Liver (tissue), 9 donors: Measurements from ENCODE around the gene NPAS2. TPM values are rescaled to one million over a fixed set of nuclear protein-coding genes. Genes with fewer than 3 reads are reported as not detected.

Source experiments
- DNase-seq: peaks from one replicate; pipeline ENCODE4 v3.0.0-alpha.2; 2017; ENCODE audit warnings: low spot score
- H3K27ac ChIP-seq, 2 donors: one replicate each; pipeline ENCODE4 v1.7.0; 2013; ENCODE audit warnings: inconsistent platforms in 2 of 2, low read length in 2 of 2, control low read depth in 1 of 2, low read depth in 1 of 2, mild to moderate bottlenecking in 1 of 2
- H3K27me3 ChIP-seq, 4 donors: one replicate each; pipeline versions ENCODE4 v1.6.1 to v1.7.0; 2013; ENCODE audit warnings: low read length in 3 of 4, inconsistent platforms in 1 of 4, mild to moderate bottlenecking in 1 of 4, moderate library complexity in 1 of 4; ENCODE audit not compliant: control insufficient read depth in 4 of 4, insufficient read depth in 4 of 4
- H3K36me3 ChIP-seq, 4 donors: one replicate each; pipeline versions ENCODE4 v1.6.1 to v1.7.0; 2013; ENCODE audit warnings: low read length in 3 of 4, mild to moderate bottlenecking in 3 of 4, low read depth in 1 of 4, moderate library complexity in 1 of 4; ENCODE audit not compliant: control insufficient read depth in 4 of 4, insufficient read depth in 3 of 4
- H3K4me1 ChIP-seq, 4 donors: one replicate each; pipeline versions ENCODE4 v1.6.1 to v1.7.0; 2013; ENCODE audit warnings: low read length in 3 of 4, mild to moderate bottlenecking in 3 of 4, moderate library complexity in 1 of 4; ENCODE audit not compliant: control insufficient read depth in 4 of 4, insufficient read depth in 4 of 4
- H3K4me3 ChIP-seq, 3 donors: one replicate each; pipeline versions ENCODE4 v1.6.1 to v1.7.0; 2013; ENCODE audit warnings: low read length in 3 of 3, control low read depth in 1 of 3, low read depth in 1 of 3, mild to moderate bottlenecking in 1 of 3
- H3K9ac ChIP-seq, 2 donors: one replicate each; pipeline ENCODE4 v1.7.0; 2013; ENCODE audit warnings: low read length in 2 of 2, mild to moderate bottlenecking in 2 of 2, moderate library complexity in 2 of 2, control low read depth in 1 of 2, low read depth in 1 of 2
- H3K9me3 ChIP-seq, 4 donors: one replicate each; pipeline versions ENCODE4 v1.6.1 to v1.7.0; 2013; ENCODE audit warnings: low read length in 3 of 4; ENCODE audit not compliant: control insufficient read depth in 4 of 4
- ATF3 ChIP-seq: IDR thresholded peaks from 2 replicates; pipeline ENCODE4 v1.6.1; 2016; ENCODE audit warnings: antibody characterized with exemption
- CTCF ChIP-seq: fragments of 150-350 bp; IDR thresholded peaks from 2 replicates; pipeline ENCODE4 v1.5.1; 2017; ENCODE audit warnings: improper control_type of control experiment, low read depth, low read length; ENCODE audit not compliant: missing input control
- EGR1 ChIP-seq, 2 donors: IDR thresholded peaks; 2 replicates each; pipeline ENCODE4 v1.6.1; 2016 to 2018; ENCODE audit warnings: antibody characterized with exemption in 2 of 2, low read depth in 2 of 2
- FOXA1 ChIP-seq: IDR thresholded peaks from 2 replicates; pipeline ENCODE4 v1.6.1; 2016; ENCODE audit warnings: antibody characterized with exemption
- FOXA2 ChIP-seq: IDR thresholded peaks from 2 replicates; pipeline ENCODE4 v1.6.1; 2016; ENCODE audit warnings: antibody characterized with exemption
- GABPA ChIP-seq, 2 donors: IDR thresholded peaks in 1 of 2; conservative IDR thresholded peaks in 1 of 2; 2 replicates each; pipeline ENCODE4 v1.6.1; 2016; ENCODE audit warnings: antibody characterized with exemption in 2 of 2, mild to moderate bottlenecking in 1 of 2, moderate library complexity in 1 of 2
- HNF4A ChIP-seq, 2 donors: conservative IDR thresholded peaks; 2 replicates each; pipeline ENCODE4 v1.6.1; 2016; ENCODE audit warnings: antibody characterized with exemption in 2 of 2, mild to moderate bottlenecking in 2 of 2
- HNF4G ChIP-seq: IDR thresholded peaks from 2 replicates; pipeline ENCODE4 v1.6.1; 2016; ENCODE audit warnings: antibody characterized with exemption
- JUND ChIP-seq, 2 donors: IDR thresholded peaks; 2 replicates each; pipeline ENCODE4 v1.6.1; 2016; ENCODE audit warnings: antibody characterized with exemption in 2 of 2
- MAX ChIP-seq: IDR thresholded peaks from 2 replicates; pipeline ENCODE4 v1.6.1; 2016; ENCODE audit warnings: antibody characterized with exemption
- NR2F2 ChIP-seq: IDR thresholded peaks from 2 replicates; pipeline ENCODE4 v1.6.1; 2016; ENCODE audit warnings: antibody characterized with exemption
- RAD21 ChIP-seq, 2 donors: IDR thresholded peaks; 2 replicates each; pipeline ENCODE4 v1.6.1; 2016; ENCODE audit warnings: antibody characterized with exemption in 2 of 2, mild to moderate bottlenecking in 2 of 2
- REST ChIP-seq: IDR thresholded peaks from 2 replicates; pipeline ENCODE4 v1.6.1; 2016; ENCODE audit warnings: antibody characterized with exemption, mild to moderate bottlenecking
- RXRA ChIP-seq, 2 donors: IDR thresholded peaks; 2 replicates each; pipeline ENCODE4 v1.6.1; 2017 to 2018; ENCODE audit warnings: antibody characterized with exemption in 2 of 2, mild to moderate bottlenecking in 1 of 2
- SP1 ChIP-seq: IDR thresholded peaks from 2 replicates; pipeline ENCODE4 v1.6.1; 2018; ENCODE audit warnings: antibody characterized with exemption, mild to moderate bottlenecking
- TAF1 ChIP-seq: conservative IDR thresholded peaks from 2 replicates; pipeline ENCODE4 v1.6.1; 2016; ENCODE audit warnings: antibody characterized with exemption, mild to moderate bottlenecking
- YY1 ChIP-seq: IDR thresholded peaks from 2 replicates; pipeline ENCODE4 v1.6.1; 2016; ENCODE audit warnings: antibody characterized with exemption, mild to moderate bottlenecking
- WGBS: extraction: QIAGEN DNeasy Blood & Tissue Kit; methylation state at CpG from one replicate; pipeline ENCODE4 v1.1.7; 2013; 5-methylcytosine and 5-hydroxymethylcytosine counted together
- polyA plus RNA-seq, 2 donors: library from polyadenylated mRNA; stranded (reverse) in 1 of 2; unstranded in 1 of 2; fragments of 200-250 nt in 1 of 2; fragments of >200 nt in 1 of 2; fragmentation: Nextera tagmentation in 1 of 2; extraction: Ambion mirVana in 1 of 2; gene quantifications; one replicate each; pipeline versions ENCODE4 v1.2.1 to v1.2.3, GENCODE V29; 2013 to 2015
- total RNA-seq, 2 donors: library from RNA; depleted of rRNA; stranded (reverse); fragments of >200 nt; gene quantifications; one replicate each; pipeline ENCODE4 v1.2.3, GENCODE V29; 2014
- donor health status: healthy.
- donor health status: healthy.
- donor health status: healthy.
- donor health status: healthy.
- donor health status: healthy.

NPAS2 gene
- total and polyA plus RNA-seq, 4 donors, result 0.33 to 24.3 (median 6.6) TPM

- no peak overlapping the region for H3K27ac ChIP-seq
- peaks cover 12 to 65% (median 53%) of the 10 kb centered on the region in 4 donors for H3K36me3 ChIP-seq
- H3K9me3 ChIP-seq, result no peaks in the 10 kb centered on the region
- no peak overlapping the region for H3K4me3 ChIP-seq
- no peak for DNase-seq
- WGBS, result 87% methylated on average over 11 of the region's 11 CpGs
- no peak overlapping the region for H3K9ac ChIP-seq
- H3K4me1 ChIP-seq, result peaks cover 0 to 13% (median 9%) of the 10 kb centered on the region in 4 donors
- TF ChIP-seq RAD21 (IDR thresholded peaks at IDR 0.05), result no peak
- TF ChIP-seq MAX, result no peak
- no peak for TF ChIP-seq FOXA2
- no peak for TF ChIP-seq SP1
- no peaks in the 10 kb centered on the region for H3K27me3 ChIP-seq
These were observed 187.7 kb downstream of the NPAS2 start for GRCh38 chr2:101007415-101008345.

GRCh38 chr2:101011152-101011551 is 191.2 kb downstream of the NPAS2 start:
- DNase-seq, result no peak
- H3K4me3 ChIP-seq, result no peak overlapping the region
- peaks cover 0 to 3% (median 0%) of the 10 kb centered on the region in 4 donors for H3K4me1 ChIP-seq
- WGBS, result 86% methylated on average over 10 of the region's 10 CpGs
- no peak overlapping the region for H3K27ac ChIP-seq
- H3K9ac ChIP-seq, result no peak overlapping the region
- H3K36me3 ChIP-seq, result peaks cover 6 to 43% (median 30%) of the 10 kb centered on the region in 4 donors
- TF ChIP-seq CTCF, result no peak
- no peak for TF ChIP-seq RXRA (IDR thresholded peaks at IDR 0.05)
- TF ChIP-seq ATF3, result no peak
- no peak for TF ChIP-seq YY1
- no peak for TF ChIP-seq TAF1
- TF ChIP-seq JUND (IDR thresholded peaks at IDR 0.05), result no peak
- no peaks in the 10 kb centered on the region for H3K27me3 ChIP-seq
- no peaks in the 10 kb centered on the region for H3K9me3 ChIP-seq

- 55% methylated on average over 8 of the region's 8 CpGs for WGBS
- peaks cover 0 to 3% (median 0%) of the 10 kb centered on the region in 4 donors for H3K4me1 ChIP-seq
- no peaks in the 10 kb centered on the region for H3K27me3 ChIP-seq
- DNase-seq, result no peak
- H3K4me3 ChIP-seq, result no peak overlapping the region
- no peak overlapping the region for H3K27ac ChIP-seq
- H3K9me3 ChIP-seq, result no peaks in the 10 kb centered on the region
- peaks cover 6 to 35% (median 22%) of the 10 kb centered on the region in 4 donors for H3K36me3 ChIP-seq
- H3K9ac ChIP-seq, result no peak overlapping the region
- no peak for TF ChIP-seq RXRA (IDR thresholded peaks at IDR 0.05)
- no peak for TF ChIP-seq RAD21 (IDR thresholded peaks at IDR 0.05)
- no peak for TF ChIP-seq ATF3
- TF ChIP-seq EGR1 (IDR thresholded peaks at IDR 0.05; ENCODE audit: low read depth in 2 of 2), result no peak
- TF ChIP-seq MAX, result no peak
- TF ChIP-seq NR2F2, result no peak
- no peak for TF ChIP-seq GABPA (IDR thresholded peaks at IDR 0.05 in 1 of 2, conservative IDR thresholded peaks at IDR 0.05 in 1 of 2)
- TF ChIP-seq SP1, result no peak
- no peak for TF ChIP-seq HNF4A (conservative IDR thresholded peaks at IDR 0.05)
- TF ChIP-seq FOXA2, result no peak
- TF ChIP-seq FOXA1, result no peak
- no peak for TF ChIP-seq HNF4G
- no peak for TF ChIP-seq REST
These were observed 192.2 kb downstream of the NPAS2 start for GRCh38 chr2:101012054-101012705.
